ENCODE results near the gene NID2. TPM values are rescaled to one million over a fixed set of nuclear protein-coding genes. Genes with fewer than 3 reads are reported as not detected.

The NID2 gene, protein sequence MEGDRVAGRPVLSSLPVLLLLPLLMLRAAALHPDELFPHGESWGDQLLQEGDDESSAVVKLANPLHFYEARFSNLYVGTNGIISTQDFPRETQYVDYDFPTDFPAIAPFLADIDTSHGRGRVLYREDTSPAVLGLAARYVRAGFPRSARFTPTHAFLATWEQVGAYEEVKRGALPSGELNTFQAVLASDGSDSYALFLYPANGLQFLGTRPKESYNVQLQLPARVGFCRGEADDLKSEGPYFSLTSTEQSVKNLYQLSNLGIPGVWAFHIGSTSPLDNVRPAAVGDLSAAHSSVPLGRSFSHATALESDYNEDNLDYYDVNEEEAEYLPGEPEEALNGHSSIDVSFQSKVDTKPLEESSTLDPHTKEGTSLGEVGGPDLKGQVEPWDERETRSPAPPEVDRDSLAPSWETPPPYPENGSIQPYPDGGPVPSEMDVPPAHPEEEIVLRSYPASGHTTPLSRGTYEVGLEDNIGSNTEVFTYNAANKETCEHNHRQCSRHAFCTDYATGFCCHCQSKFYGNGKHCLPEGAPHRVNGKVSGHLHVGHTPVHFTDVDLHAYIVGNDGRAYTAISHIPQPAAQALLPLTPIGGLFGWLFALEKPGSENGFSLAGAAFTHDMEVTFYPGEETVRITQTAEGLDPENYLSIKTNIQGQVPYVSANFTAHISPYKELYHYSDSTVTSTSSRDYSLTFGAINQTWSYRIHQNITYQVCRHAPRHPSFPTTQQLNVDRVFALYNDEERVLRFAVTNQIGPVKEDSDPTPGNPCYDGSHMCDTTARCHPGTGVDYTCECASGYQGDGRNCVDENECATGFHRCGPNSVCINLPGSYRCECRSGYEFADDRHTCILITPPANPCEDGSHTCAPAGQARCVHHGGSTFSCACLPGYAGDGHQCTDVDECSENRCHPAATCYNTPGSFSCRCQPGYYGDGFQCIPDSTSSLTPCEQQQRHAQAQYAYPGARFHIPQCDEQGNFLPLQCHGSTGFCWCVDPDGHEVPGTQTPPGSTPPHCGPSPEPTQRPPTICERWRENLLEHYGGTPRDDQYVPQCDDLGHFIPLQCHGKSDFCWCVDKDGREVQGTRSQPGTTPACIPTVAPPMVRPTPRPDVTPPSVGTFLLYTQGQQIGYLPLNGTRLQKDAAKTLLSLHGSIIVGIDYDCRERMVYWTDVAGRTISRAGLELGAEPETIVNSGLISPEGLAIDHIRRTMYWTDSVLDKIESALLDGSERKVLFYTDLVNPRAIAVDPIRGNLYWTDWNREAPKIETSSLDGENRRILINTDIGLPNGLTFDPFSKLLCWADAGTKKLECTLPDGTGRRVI (N-terminal part only)
- total RNA-seq = 157 and 264 TPM in 2 replicates

DNA sequence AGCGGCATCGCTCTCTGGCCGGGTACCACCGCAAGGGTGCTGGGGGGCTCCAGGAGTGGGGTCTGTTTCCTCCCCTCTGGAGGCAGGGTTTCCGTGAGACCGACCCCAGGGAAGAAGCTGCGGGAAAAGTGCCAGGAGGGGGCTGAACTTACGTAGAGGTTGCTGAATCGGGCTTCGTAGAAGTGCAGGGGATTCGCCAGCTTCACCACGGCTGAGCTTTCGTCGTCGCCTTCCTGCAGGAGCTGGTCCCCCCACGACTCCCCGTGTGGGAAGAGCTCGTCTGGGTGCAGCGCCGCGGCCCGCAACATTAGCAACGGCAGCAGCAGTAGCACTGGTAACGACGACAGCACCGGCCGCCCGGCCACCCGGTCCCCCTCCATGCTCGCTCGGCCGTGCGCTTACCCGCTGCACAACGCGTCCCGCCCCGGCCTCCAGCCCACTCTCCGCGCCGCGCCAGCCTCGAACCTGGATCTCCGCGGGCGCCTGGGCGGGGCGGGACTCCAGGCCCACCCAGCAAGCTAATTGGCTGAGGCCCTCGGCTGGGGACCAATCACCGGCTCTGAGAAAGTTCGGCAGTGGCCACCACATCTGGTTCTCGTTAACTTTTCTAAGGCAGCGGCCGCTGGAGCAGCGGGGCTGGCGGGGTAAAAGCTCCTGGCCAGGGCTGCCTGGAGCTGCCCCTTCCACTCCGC is at the start of gene NID2:
NID2 (minus strand) TSS at position 445 of the 692 bp plus-strand sequence; CDS start at position 380, 65 bp downstream.

DNA sequence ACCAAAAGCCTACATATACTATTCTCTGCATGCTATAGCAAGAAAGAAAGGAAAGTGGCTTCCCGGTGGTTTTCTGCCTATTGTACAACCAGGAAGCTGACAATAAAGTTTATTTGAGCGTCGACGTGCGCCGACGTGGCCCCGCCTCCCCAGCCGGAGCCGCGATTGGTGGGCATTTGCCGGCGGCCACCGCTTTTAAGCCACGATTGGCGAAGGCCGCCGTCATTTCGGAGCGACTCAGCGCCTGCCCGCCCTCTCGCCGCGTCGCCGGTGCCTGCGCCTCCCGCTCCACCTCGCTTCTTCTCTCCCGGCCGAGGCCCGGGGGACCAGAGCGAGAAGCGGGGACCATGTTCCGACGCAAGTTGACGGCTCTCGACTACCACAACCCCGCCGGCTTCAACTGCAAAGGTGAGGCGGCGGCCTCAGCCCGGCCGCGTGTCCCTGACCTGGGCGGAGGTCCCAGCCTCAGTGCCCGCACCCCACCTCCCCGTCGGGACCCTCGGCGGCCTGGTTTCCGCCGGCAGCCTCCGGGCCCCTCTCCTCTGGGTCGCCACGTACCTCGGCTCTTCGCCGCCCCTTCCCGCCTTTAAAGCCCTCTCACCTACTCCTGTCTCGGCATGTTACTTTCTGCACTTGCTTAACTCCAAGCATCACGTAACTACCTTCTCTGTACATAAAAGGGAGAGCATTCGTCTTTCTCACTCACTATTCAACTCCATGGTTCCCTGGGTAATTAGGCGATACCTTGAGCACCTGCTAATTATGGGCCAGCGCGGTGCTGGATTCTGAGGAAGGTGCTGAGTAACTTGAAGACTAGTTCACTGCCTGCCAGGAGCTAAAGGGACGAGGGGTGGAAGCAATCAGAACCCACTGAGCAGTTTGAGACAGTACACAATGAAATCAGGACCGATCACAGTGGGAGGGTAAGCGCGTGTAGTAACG is 79.3 kb downstream of the NID2 start, which contains the start of gene RTRAF:
RTRAF (plus strand) TSS at position 254 of the 942 bp plus-strand sequence; CDS start at position 348, 94 bp downstream.

Other genes starting within 250 kb of the NID2 start
- 31.2 and 37.1 TPM in 2 replicates for gene GNG2, start 208.4 kb downstream of the NID2 start, total RNA-seq
- gene RTRAF, start 79.5 kb downstream of the NID2 start, total RNA-seq = 115 and 168 TPM in 2 replicates
- gene PTGDR, start 198.6 kb upstream of the NID2 start, total RNA-seq = not detected in 2 replicates
- gene PTGER2, start 245.3 kb upstream of the NID2 start, total RNA-seq = 4.8 and 8.0 TPM in 2 replicates

Data from smooth muscle cell of the umbilical artery (primary cell).